Measurements from ENCODE around the gene IL17C.
"Not testable (repeated sequence)": the region's sequence is repeated elsewhere in the genome, so short reads cannot be mapped to it uniquely, and the experiment has no call there.

Gene IL17C

GRCh38 chr16:88601313-88602036, 36.9 kb upstream of the IL17C start:
- peaks cover 5% of the 10 kb centered on the region for H3K4me1 Mint-ChIP-seq
- H3K27me3 Mint-ChIP-seq = no peaks in the 10 kb centered on the region
- ATAC-seq (no peak), DNase-seq (no peak)
- no peak overlapping the region for H3K4me3 Mint-ChIP-seq
- H3K9me3 Mint-ChIP-seq = no peaks in the 10 kb centered on the region
- peaks cover 27% of the 10 kb centered on the region for H3K36me3 Mint-ChIP-seq (ENCODE audit: low read depth)
- no peak overlapping the region for H3K27ac Mint-ChIP-seq

DNA sequence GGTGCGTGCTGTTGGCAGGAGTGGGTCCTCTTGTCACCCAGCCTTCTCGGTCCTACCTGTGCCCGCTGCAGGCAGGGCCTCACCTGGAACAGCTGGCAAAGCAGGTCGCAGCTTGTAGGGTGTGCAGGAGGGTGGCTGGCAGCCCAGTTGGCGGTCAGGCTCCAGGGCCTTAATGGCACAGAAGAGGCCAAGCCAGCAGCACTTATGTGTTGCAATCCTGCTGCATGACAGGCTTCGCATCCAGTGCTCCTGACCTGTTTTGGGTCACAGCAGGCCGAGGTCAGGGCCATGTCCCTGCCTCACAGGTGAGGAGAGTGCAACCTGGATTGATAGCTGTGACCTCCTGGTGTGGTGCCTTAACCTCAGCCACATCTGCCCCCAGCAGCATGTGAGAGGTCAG, 36.3 kb upstream of the IL17C start:
- Mint-ChIP-seq H3K4me3 (no peak overlapping the region), H3K36me3 (ENCODE audit: low read depth) (peaks cover 28% of the 10 kb centered on the region), H3K9me3 (no peaks in the 10 kb centered on the region), H3K27me3 (no peaks in the 10 kb centered on the region), H3K27ac (no peak overlapping the region), H3K4me1 (peaks cover 5% of the 10 kb centered on the region)
- no peak for DNase-seq
- ATAC-seq = no peak

DNA sequence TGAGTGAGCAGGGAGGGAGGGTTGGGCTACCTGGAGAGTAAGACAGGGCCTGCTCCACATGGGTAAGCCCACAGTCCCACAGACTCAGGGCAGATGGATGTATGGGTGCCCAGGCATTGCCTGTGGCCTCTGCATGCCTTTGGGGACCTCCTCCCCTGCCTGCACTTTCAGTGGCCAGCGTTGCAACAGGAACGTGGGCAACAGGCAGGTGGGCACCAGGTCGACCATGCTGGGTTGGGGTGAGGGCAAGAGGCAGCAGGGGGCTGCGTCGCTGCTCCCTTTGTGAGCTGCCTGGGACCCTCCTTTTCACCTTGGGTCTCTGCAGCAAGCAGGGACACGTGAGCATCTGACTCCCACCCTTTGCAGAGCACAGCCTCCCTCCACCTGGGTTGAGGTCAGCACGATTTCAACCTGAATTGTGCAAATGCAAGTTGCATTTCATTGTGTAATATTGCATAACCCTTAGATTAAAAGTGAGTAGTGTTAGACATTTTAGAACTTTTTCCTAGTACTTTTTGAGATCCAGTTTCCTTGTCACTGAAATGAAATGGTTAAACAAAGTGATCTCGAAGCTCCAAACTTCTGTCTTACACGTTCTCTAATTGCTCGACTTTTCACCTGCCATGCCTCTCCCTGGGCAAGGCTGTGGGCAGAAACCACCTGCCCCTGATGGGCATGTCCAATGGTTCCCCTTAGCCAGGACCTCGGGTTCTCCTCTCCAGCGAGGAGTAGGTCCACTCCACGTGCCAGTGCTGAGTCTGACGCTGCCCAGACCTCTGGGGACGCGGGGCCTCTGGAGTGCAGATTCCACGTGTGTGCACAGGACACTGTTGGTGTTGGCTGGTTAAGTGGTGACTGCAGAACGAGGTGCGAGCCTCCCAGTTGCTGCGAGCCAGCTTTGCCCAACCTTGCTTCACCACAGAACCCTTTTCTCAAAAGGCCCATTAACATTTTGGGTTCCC, 32.9 kb upstream of the IL17C start:
- ATAC-seq = no peak
- H3K4me1 Mint-ChIP-seq = no peaks in the 10 kb centered on the region
- no peak overlapping the region for H3K27ac Mint-ChIP-seq
- no peaks in the 10 kb centered on the region for H3K27me3 Mint-ChIP-seq
- no peaks in the 10 kb centered on the region for H3K9me3 Mint-ChIP-seq
- no peak overlapping the region for H3K4me3 Mint-ChIP-seq
- peaks cover 31% of the 10 kb centered on the region for H3K36me3 Mint-ChIP-seq (ENCODE audit: low read depth)
- DNase-seq = no peak

DNA sequence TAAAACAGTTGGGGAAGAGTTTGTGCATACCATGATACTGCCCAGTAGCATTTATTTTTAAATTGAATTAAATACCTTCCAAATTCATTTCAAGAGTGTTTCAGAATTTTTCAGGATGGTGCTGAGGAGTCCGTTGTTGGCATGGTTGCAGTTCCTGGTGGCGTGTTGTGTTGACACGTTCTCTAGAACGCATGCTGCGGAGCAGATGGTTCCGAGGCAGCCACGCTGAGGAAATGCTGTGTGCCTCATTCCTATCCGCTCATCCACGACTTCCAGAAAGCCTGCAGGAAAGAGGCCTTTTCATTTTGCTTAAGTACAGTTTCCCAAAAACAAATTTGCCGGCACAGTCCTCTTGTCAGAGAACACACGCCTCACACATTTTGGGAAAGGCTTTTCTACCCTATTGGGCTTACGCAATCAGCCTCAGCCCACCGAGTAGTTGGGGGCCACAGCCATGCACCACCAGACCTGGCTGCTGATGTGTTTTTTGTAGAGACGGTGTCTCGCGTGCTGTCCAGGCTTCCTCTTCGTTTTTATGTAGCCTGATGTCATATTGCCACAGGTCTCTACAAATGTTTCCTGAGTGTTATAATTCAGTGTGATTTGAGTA, 32.1 kb upstream of the IL17C start:
- H3K4me1 Mint-ChIP-seq = no peaks in the 10 kb centered on the region
- ATAC-seq (no peak), DNase-seq (no peak)
- H3K27ac Mint-ChIP-seq = no peak overlapping the region
- H3K4me3 Mint-ChIP-seq = no peak overlapping the region
- H3K27me3 Mint-ChIP-seq = no peaks in the 10 kb centered on the region
- peaks cover 30% of the 10 kb centered on the region for H3K36me3 Mint-ChIP-seq (ENCODE audit: low read depth)
- H3K9me3 Mint-ChIP-seq = no peaks in the 10 kb centered on the region

DNA sequence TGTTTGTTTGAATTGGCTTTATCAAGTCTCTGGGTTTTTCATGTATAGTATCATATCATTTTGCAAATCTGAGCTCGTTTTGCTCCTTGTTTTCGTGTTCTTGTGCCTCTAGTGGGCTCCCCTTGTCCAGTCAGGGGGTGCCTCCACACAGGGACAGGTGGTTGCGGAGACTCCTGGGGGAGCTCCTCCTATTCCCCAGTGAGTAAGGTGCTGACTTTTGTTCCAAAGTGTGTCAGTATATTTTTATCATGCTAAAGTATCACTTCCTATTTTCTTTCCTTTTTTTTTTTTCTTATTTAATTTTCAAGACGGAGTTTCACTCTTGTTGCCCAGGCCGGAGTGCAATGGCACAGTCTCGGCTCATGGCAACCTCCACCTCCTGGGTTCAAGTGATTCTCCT, 30.3 kb upstream of the IL17C start:
- no peak overlapping the region for H3K27ac Mint-ChIP-seq
- H3K4me3 Mint-ChIP-seq = no peak overlapping the region
- no peaks in the 10 kb centered on the region for H3K9me3 Mint-ChIP-seq
- no peak for ATAC-seq
- peaks cover 27% of the 10 kb centered on the region for H3K36me3 Mint-ChIP-seq (ENCODE audit: low read depth)
- no peaks in the 10 kb centered on the region for H3K4me1 Mint-ChIP-seq
- no peak for DNase-seq
- no peaks in the 10 kb centered on the region for H3K27me3 Mint-ChIP-seq

DNA sequence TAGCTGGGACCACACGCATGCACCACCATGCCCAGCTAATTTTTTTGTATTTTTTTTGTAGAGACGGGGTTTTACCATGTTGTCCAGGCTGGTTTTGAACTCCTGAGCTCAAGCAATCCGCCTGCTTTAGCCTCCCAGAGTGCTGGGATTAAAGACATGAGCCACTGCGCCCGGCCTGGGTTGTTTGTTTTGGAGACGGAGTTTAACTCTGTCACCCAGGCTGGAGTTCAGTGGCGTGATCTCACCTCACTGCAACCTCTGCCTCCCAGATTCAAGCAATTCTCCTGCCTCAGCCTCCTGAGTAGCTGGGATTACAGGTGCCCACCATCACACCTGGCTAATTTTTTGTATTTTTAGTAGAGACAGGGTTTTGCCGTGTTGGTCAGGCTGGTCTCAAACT, 28.9 kb upstream of the IL17C start:
- H3K27ac Mint-ChIP-seq, DNase-seq, H3K9me3 Mint-ChIP-seq, H3K27me3 Mint-ChIP-seq, H3K4me3 Mint-ChIP-seq, ATAC-seq, H3K4me1 Mint-ChIP-seq: not testable (repeated sequence)
- peaks cover 31% of the 10 kb centered on the region for H3K36me3 Mint-ChIP-seq (ENCODE audit: low read depth)

- no peak overlapping the region for H3K4me3 Mint-ChIP-seq
- no peak for ATAC-seq
- H3K27ac Mint-ChIP-seq = no peak overlapping the region
- H3K36me3 Mint-ChIP-seq (ENCODE audit: low read depth) = peaks cover 31% of the 10 kb centered on the region
- no peaks in the 10 kb centered on the region for H3K9me3 Mint-ChIP-seq
- DNase-seq = no peak
- no peaks in the 10 kb centered on the region for H3K4me1 Mint-ChIP-seq
- H3K27me3 Mint-ChIP-seq = no peaks in the 10 kb centered on the region
Measured at GRCh38 chr16:88610080-88610479, 28.3 kb upstream of the IL17C start.

- Mint-ChIP-seq H3K4me3 (no peak overlapping the region), H3K27ac (no peak overlapping the region), H3K36me3 (ENCODE audit: low read depth) (peaks cover 31% of the 10 kb centered on the region), H3K9me3 (no peaks in the 10 kb centered on the region), H3K4me1 (no peaks in the 10 kb centered on the region), H3K27me3 (no peaks in the 10 kb centered on the region)
- DNase-seq (no peak), ATAC-seq (no peak)
Measured at GRCh38 chr16:88610909-88611812, 27.2 kb upstream of the IL17C start.

DNA sequence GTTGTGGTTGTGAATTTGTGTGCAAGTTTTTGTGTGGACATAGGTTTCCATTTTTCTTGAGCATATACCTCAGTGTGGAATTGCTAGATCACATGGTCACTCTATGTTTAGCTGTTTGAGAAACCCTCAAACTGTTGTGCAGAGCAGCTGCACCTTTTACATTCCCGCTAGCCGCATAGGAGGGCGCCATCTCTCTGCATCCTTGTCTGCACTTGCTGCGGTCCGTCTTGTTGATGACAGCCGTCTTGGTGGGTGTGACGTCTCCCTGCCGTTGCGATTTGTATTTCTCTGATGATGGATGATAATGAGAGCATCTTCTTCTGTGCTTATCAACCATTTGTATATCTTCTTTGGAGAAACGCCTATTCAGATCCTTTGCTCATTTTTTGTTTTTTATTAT, 25.1 kb upstream of the IL17C start:
- ATAC-seq = no peak
- no peaks in the 10 kb centered on the region for H3K9me3 Mint-ChIP-seq
- H3K36me3 Mint-ChIP-seq (ENCODE audit: low read depth) = peaks cover 22% of the 10 kb centered on the region
- no peaks in the 10 kb centered on the region for H3K27me3 Mint-ChIP-seq
- DNase-seq = no peak
- peak overlapping the region; percentile 3 for H3K27ac Mint-ChIP-seq
- no peak overlapping the region for H3K4me3 Mint-ChIP-seq
- no peaks in the 10 kb centered on the region for H3K4me1 Mint-ChIP-seq

GRCh38 chr16:88613911-88614817, 24.2 kb upstream of the IL17C start:
- H3K27me3 Mint-ChIP-seq = no peaks in the 10 kb centered on the region
- H3K9me3 Mint-ChIP-seq = no peaks in the 10 kb centered on the region
- no peak overlapping the region for H3K4me3 Mint-ChIP-seq
- H3K4me1 Mint-ChIP-seq = peaks cover 7% of the 10 kb centered on the region
- H3K36me3 Mint-ChIP-seq (ENCODE audit: low read depth) = peaks cover 22% of the 10 kb centered on the region
- no peak for ATAC-seq
- H3K27ac Mint-ChIP-seq = no peak overlapping the region
- no peak for DNase-seq

- H3K4me3 Mint-ChIP-seq = no peak overlapping the region
- no peaks in the 10 kb centered on the region for H3K27me3 Mint-ChIP-seq
- ATAC-seq (no peak), DNase-seq (no peak)
- no peaks in the 10 kb centered on the region for H3K9me3 Mint-ChIP-seq
- no peak overlapping the region for H3K27ac Mint-ChIP-seq
- H3K36me3 Mint-ChIP-seq (ENCODE audit: low read depth) = peaks cover 20% of the 10 kb centered on the region
- peaks cover 16% of the 10 kb centered on the region for H3K4me1 Mint-ChIP-seq
Measured at GRCh38 chr16:88614818-88615580, 23.4 kb upstream of the IL17C start.

- H3K27me3 Mint-ChIP-seq = no peaks in the 10 kb centered on the region
- no peak for ATAC-seq
- no peak overlapping the region for H3K27ac Mint-ChIP-seq
- no peak for DNase-seq
- H3K36me3 Mint-ChIP-seq (ENCODE audit: low read depth) = peaks cover 20% of the 10 kb centered on the region
- peaks cover 25% of the 10 kb centered on the region for H3K4me1 Mint-ChIP-seq
- no peaks in the 10 kb centered on the region for H3K9me3 Mint-ChIP-seq
- no peak overlapping the region for H3K4me3 Mint-ChIP-seq
Measured at GRCh38 chr16:88616320-88616719, 22.1 kb upstream of the IL17C start.

- DNase-seq (no peak), ATAC-seq (no peak)
- no peaks in the 10 kb centered on the region for H3K9me3 Mint-ChIP-seq
- H3K27ac Mint-ChIP-seq = no peak overlapping the region
- no peaks in the 10 kb centered on the region for H3K27me3 Mint-ChIP-seq
- H3K4me3 Mint-ChIP-seq = no peak overlapping the region
- peaks cover 20% of the 10 kb centered on the region for H3K36me3 Mint-ChIP-seq (ENCODE audit: low read depth)
- peaks cover 29% of the 10 kb centered on the region for H3K4me1 Mint-ChIP-seq
Measured at GRCh38 chr16:88616736-88617135, 21.6 kb upstream of the IL17C start.

Data from activated naive CD8-positive, alpha-beta T cell treated with anti-CD3 and anti-CD28 coated beads, Interleukin-2, amount 50 U/mL, for 24 hours (primary cell).